Stimulated activated CD8-positive, alpha-beta memory T cell treated with anti-CD3 and anti-CD28 coated beads, Interleukin-4, amount 100 ng/mL, for 24 hours (primary cell): ENCODE data around the gene GATAD2B.

Experiments
- DNase-seq: peaks from one replicate; pipeline ENCODE4 v3.0.0-alpha.2; 2020; ENCODE audit warnings: low read depth

Gene GATAD2B

GRCh38 chr1:153951183-153951582 is 28.4 kb upstream of the GATAD2B start:
- DNase-seq, result no peak

GRCh38 chr1:153946622-153947241 is 24.0 kb upstream of the GATAD2B start, which contains the start of gene DENND4B:
Gene DENND4B, minus strand, starts transcription at chr1:153946718. Its CDS starts 2,344 bp downstream, at chr1:153944374.
- peak; percentile 68 for DNase-seq

- peak; percentile 57 for DNase-seq
Measured at GRCh38 chr1:153945795-153946621, 23.2 kb upstream of the GATAD2B start.

- peak; percentile 68 for DNase-seq
Measured at GRCh38 chr1:153945131-153945794, 22.5 kb upstream of the GATAD2B start.

- DNase-seq, result no peak
Measured at GRCh38 chr1:153944827-153945117, 22.0 kb upstream of the GATAD2B start.

GRCh38 chr1:153944005-153944826 is 21.4 kb upstream of the GATAD2B start:
- DNase-seq, result no peak

GRCh38 chr1:153942766-153943549 is 20.2 kb upstream of the GATAD2B start:
- DNase-seq, result no peak

GRCh38 chr1:153941826-153942725 is 19.3 kb upstream of the GATAD2B start:
- no peak for DNase-seq

GRCh38 chr1:153940756-153941155 is 18.0 kb upstream of the GATAD2B start:
- DNase-seq, result no peak

- no peak for DNase-seq
Measured at GRCh38 chr1:153939476-153939875, 16.7 kb upstream of the GATAD2B start.

GRCh38 chr1:153938996-153939395 is 16.2 kb upstream of the GATAD2B start:
- no peak for DNase-seq

- DNase-seq, result no peak
Measured at GRCh38 chr1:153937331-153937730, 14.6 kb upstream of the GATAD2B start.

GRCh38 chr1:153936011-153936802 is 13.4 kb upstream of the GATAD2B start:
- DNase-seq, result no peak

- no peak for DNase-seq
Measured at GRCh38 chr1:153934746-153935145, 12.0 kb upstream of the GATAD2B start.

GRCh38 chr1:153933955-153934354 is 11.2 kb upstream of the GATAD2B start:
- no peak for DNase-seq

- no peak for DNase-seq
Measured at GRCh38 chr1:153933430-153933829, 10.7 kb upstream of the GATAD2B start.

- no peak for DNase-seq
Measured at GRCh38 chr1:153932156-153933131, 9.7 kb upstream of the GATAD2B start.
